OCI-LY1 (cell line): Measurements from ENCODE around the gene ZNF200.
A peak's percentile ranks its signal among the peaks of the same experiment; 100 is the strongest.

Experiments
- H2AFZ ChIP-seq: fragments of 200-600 bp; sonication (generic), shearing (Covaris generic); 2 replicates; pipeline ENCODE4 v1.6.0; 2014; ENCODE audit warnings: antibody characterized with exemption, mild to moderate bottlenecking, low read length
- H3F3A ChIP-seq: fragments of 200-600 bp; sonication (generic), shearing (Covaris generic); 2 replicates; pipeline ENCODE4 v1.6.0; 2014; ENCODE audit warnings: mild to moderate bottlenecking, antibody characterized with exemption, low read length, moderate library complexity; ENCODE audit not compliant: insufficient read depth
- H3K27ac ChIP-seq: fragments of 200-600 bp; sonication (generic); 2 replicates; pipeline ENCODE4 v1.5.1; 2014; ENCODE audit warnings: low read length, mixed run types, mild to moderate bottlenecking, low read depth; ENCODE audit not compliant: poor library complexity, severe bottlenecking
- H3K27me3 ChIP-seq: fragments of 200-600 bp; sonication (generic); 2 replicates; pipeline ENCODE4 v1.6.0; 2014; ENCODE audit warnings: antibody characterized with exemption, mild to moderate bottlenecking, low read length, moderate library complexity; ENCODE audit not compliant: insufficient read depth
- H3K36me3 ChIP-seq: fragments of 200-600 bp; sonication (generic); 2 replicates; pipeline ENCODE4 v1.6.1; 2014; ENCODE audit warnings: mild to moderate bottlenecking, antibody characterized with exemption, low read length, moderate library complexity, mixed read lengths; ENCODE audit not compliant: insufficient read depth
- H3K4me1 ChIP-seq: fragments of 200-600 bp; sonication (generic); 2 replicates; pipeline ENCODE4 v1.5.1; 2014; ENCODE audit warnings: mild to moderate bottlenecking, low read length, moderate library complexity; ENCODE audit not compliant: insufficient read depth, severe bottlenecking
- H3K4me2 ChIP-seq: fragments of 200-600 bp; sonication (generic), shearing (Covaris generic); 2 replicates; pipeline ENCODE4 v1.6.1; 2014; ENCODE audit warnings: low read length
- H3K4me3 ChIP-seq: fragments of 200-600 bp; sonication (generic); 2 replicates; pipeline ENCODE4 v1.5.1; 2014; ENCODE audit warnings: low read length, low read depth, mild to moderate bottlenecking, mixed read lengths; ENCODE audit not compliant: poor library complexity, severe bottlenecking
- H3K79me2 ChIP-seq: fragments of 200-600 bp; shearing (Covaris generic); 2 replicates; pipeline ENCODE4 v1.6.1; 2016; ENCODE audit warnings: mixed run types, low read length, mixed read lengths; ENCODE audit not compliant: insufficient read depth
- H3K9ac ChIP-seq: fragments of 200-600 bp; sonication (generic), shearing (Covaris generic); 2 replicates; pipeline ENCODE4 v1.6.1; 2014; ENCODE audit warnings: mild to moderate bottlenecking, low read length, mixed read lengths
- H3K9me2 ChIP-seq: fragments of 200-600 bp; sonication (generic), shearing (Covaris generic); 2 replicates; pipeline ENCODE4 v1.6.1; 2014; ENCODE audit warnings: low read depth, mild to moderate bottlenecking, low read length, mixed read lengths
- H3K9me3 ChIP-seq: fragments of 200-600 bp; shearing (Covaris generic); 2 replicates; pipeline ENCODE4 v1.6.1; 2014; ENCODE audit warnings: low read length, mixed read lengths
- H4K20me1 ChIP-seq: fragments of 200-600 bp; sonication (generic), shearing (Covaris generic); 2 replicates; pipeline ENCODE4 v1.6.0; 2016; ENCODE audit warnings: mild to moderate bottlenecking, low read length; ENCODE audit not compliant: insufficient read depth
- CTCF ChIP-seq: fragments of 200-600 bp; sonication (generic), shearing (Covaris generic); IDR thresholded peaks from 2 replicates; pipeline ENCODE4 v1.5.1; 2017; ENCODE audit warnings: mild to moderate bottlenecking, antibody characterized with exemption, low read length, moderate library complexity, mixed read lengths
- EZH2 ChIP-seq: fragments of 200-600 bp; sonication (generic), shearing (Covaris generic); IDR thresholded peaks from 2 replicates; pipeline ENCODE4 v1.8.0; 2017; ENCODE audit warnings: borderline replicate concordance, mixed run types, mild to moderate bottlenecking, antibody characterized with exemption, low read length, moderate library complexity, mixed read lengths

Gene ZNF200

GRCh38 chr16:3188925-3189825, 45.8 kb downstream of the ZNF200 start:
- Histone ChIP-seq H3K36me3 (no peaks in the 10 kb centered on the region), H3K4me2 (peak overlapping the region; percentile 73), H3K27me3 (no peaks in the 10 kb centered on the region; the same call in 1 of the 2 replicates), H3K4me1 (peaks cover 24% of the 10 kb centered on the region), H4K20me1 (no peaks in the 10 kb centered on the region), H3K9me2 (no peaks in the 10 kb centered on the region), H3K9me3 (no peaks in the 10 kb centered on the region), H3K4me3 (peak overlapping the region; percentile 62), H3K79me2 (no peaks in the 10 kb centered on the region), H3F3A (no peaks in the 10 kb centered on the region), H3K27ac (peak overlapping the region; percentile 19), H3K9ac (peak overlapping the region; percentile 48), H2AFZ (no peak overlapping the region)
- TF ChIP-seq CTCF (no peak), EZH2 (no peak)

- no peaks in the 10 kb centered on the region for H3K36me3 ChIP-seq
- H3K9me3 ChIP-seq, result 0 out of 2 replicates have a peak, but pooled peaks cover 1% of the 10 kb centered on the region
- no peak overlapping the region for H3K27ac ChIP-seq
- peak overlapping the region; percentile 73 for H3K4me2 ChIP-seq
- H3K9me2 ChIP-seq, result no peaks in the 10 kb centered on the region
- peak overlapping the region; percentile 62 for H3K4me3 ChIP-seq
- TF ChIP-seq EZH2, result no peak
- TF ChIP-seq CTCF, result no peak
- no peaks in the 10 kb centered on the region for H3F3A ChIP-seq
- peaks cover 3% of the 10 kb centered on the region; the same call in 1 of the 2 replicates for H3K27me3 ChIP-seq
- no peak overlapping the region for H2AFZ ChIP-seq
- H3K9ac ChIP-seq, result peak overlapping the region; percentile 48
- H3K4me1 ChIP-seq, result peaks cover 24% of the 10 kb centered on the region
- no peaks in the 10 kb centered on the region for H3K79me2 ChIP-seq
- no peaks in the 10 kb centered on the region for H4K20me1 ChIP-seq
Measured at GRCh38 chr16:3188675-3188924, 46.4 kb downstream of the ZNF200 start.

- H3K9me2 ChIP-seq, result no peaks in the 10 kb centered on the region
- H4K20me1 ChIP-seq, result no peaks in the 10 kb centered on the region
- H3K27ac ChIP-seq, result peak within 1 kb of the TSS; percentile 19
- H3K27me3 ChIP-seq, result peaks cover 5% of the 10 kb centered on the region; the same call in 1 of the 2 replicates
- peak within 1 kb of the TSS; percentile 48 for H3K9ac ChIP-seq
- peak within 1 kb of the TSS; percentile 62 for H3K4me3 ChIP-seq
- H3K4me1 ChIP-seq, result peaks cover 24% of the 10 kb centered on the region
- H3F3A ChIP-seq, result no peaks in the 10 kb centered on the region
- H3K79me2 ChIP-seq, result no peaks in the 10 kb centered on the region
- H3K4me2 ChIP-seq, result peak within 1 kb of the TSS; percentile 73
- TF ChIP-seq EZH2 (no peak), CTCF (no peak)
- no peak within 1 kb of the TSS for H2AFZ ChIP-seq
- 0 out of 2 replicates have a peak, but pooled peaks cover 2% of the 10 kb centered on the region for H3K9me3 ChIP-seq
- no peaks in the 10 kb centered on the region for H3K36me3 ChIP-seq
Measured at GRCh38 chr16:3187798-3188674, 46.9 kb downstream of the ZNF200 start, which contains the start of gene OR1F1. Gene OR1F1 (plus strand): TSS chr16:3188204.
